ENCODE results near the gene TCAP. TPM values are rescaled to one million over a fixed set of nuclear protein-coding genes. Genes with fewer than 3 reads are reported as not detected.
A peak's percentile ranks its signal among the peaks of the same experiment; 100 is the strongest.
"Not testable (repeated sequence)": the region's sequence is repeated elsewhere in the genome, so short reads cannot be mapped to it uniquely, and the experiment has no call there.

Gene TCAP
- total RNA-seq, 3 donors from 2014 or later = 0.48 to 0.73 (median 0.66) TPM

DNA sequence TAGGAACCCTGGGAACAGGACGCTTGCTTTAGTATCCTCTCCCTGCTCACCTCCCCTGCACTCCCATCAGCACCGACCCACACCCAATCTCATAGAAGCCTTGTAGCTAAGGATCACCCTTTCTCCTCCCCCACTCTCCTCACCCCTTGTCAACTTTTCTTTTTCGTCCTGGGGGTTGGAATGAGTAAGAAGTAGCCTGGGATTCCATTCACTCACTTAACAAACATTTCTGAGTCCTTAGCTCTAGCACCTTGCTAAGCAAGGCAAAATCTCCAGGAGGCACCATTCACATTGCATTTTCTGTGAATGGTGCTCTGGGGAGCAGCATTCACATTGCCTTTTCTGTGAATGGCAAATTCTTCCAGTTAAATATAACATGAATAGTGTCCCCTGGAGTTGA, 23.8 kb downstream of the TCAP start:
- Histone ChIP-seq H3K36me3 (no peaks in the 10 kb centered on the region), H3K9me3 (no peaks in the 10 kb centered on the region), H3K27me3 (no peaks in the 10 kb centered on the region), H3K4me3 (peak overlapping the region in 1 of 3 donors; percentile 76), H3K4me1 (peaks cover 6 to 10% of the 10 kb centered on the region in 2 donors), H3K27ac (no peak overlapping the region)
- intact Hi-C loops (cut with DNase I; ENCODE audit: low total_unique reads) = no loop called here
- no peak for DNase-seq (ENCODE audit: low spot score in 2 of 2)
- no peak for TF ChIP-seq POLR2A (IDR thresholded peaks at IDR 0.05)
- no peak for TF ChIP-seq POLR2AphosphoS5 (IDR thresholded peaks at IDR 0.05)
- TF ChIP-seq, protein P1, sequence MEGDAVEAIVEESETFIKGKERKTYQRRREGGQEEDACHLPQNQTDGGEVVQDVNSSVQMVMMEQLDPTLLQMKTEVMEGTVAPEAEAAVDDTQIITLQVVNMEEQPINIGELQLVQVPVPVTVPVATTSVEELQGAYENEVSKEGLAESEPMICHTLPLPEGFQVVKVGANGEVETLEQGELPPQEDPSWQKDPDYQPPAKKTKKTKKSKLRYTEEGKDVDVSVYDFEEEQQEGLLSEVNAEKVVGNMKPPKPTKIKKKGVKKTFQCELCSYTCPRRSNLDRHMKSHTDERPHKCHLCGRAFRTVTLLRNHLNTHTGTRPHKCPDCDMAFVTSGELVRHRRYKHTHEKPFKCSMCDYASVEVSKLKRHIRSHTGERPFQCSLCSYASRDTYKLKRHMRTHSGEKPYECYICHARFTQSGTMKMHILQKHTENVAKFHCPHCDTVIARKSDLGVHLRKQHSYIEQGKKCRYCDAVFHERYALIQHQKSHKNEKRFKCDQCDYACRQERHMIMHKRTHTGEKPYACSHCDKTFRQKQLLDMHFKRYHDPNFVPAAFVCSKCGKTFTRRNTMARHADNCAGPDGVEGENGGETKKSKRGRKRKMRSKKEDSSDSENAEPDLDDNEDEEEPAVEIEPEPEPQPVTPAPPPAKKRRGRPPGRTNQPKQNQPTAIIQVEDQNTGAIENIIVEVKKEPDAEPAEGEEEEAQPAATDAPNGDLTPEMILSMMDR (IDR thresholded peaks at IDR 0.05) = no peak

DNA sequence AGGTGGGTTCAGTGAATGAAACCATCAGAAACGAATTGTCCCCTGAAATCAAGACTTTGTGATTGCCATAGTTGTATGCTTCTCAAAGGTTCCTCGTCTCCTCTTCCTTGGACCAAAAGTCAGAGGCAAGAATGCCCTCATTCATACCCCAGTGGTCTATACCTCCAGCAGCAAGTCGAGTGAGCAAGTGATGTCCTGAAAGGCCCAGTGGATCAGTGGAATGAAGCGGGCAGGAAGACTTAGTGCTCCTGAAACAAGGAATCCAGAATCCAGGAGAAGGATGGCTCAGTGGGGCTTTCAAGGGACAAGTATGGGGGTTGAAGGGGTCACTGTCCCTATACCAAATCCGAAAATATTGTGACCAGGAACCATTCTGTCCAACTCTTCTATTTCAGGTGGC, 29.4 kb downstream of the TCAP start:
- TF ChIP-seq POLR2AphosphoS5 (IDR thresholded peaks at IDR 0.05) (no peak), POLR2A (IDR thresholded peaks at IDR 0.05) (no peak)
- TF ChIP-seq, protein P1 (IDR thresholded peaks at IDR 0.05) = no peak
- intact Hi-C loops (cut with DNase I; ENCODE audit: low total_unique reads) = no loop called here
- H3K4me3 ChIP-seq = no peak overlapping the region
- no peak overlapping the region for H3K27ac ChIP-seq
- H3K9me3 ChIP-seq = no peaks in the 10 kb centered on the region
- no peaks in the 10 kb centered on the region for H3K36me3 ChIP-seq
- DNase-seq (ENCODE audit: low spot score in 2 of 2) = no peak
- no peaks in the 10 kb centered on the region for H3K27me3 ChIP-seq
- no peaks in the 10 kb centered on the region for H3K4me1 ChIP-seq

DNA sequence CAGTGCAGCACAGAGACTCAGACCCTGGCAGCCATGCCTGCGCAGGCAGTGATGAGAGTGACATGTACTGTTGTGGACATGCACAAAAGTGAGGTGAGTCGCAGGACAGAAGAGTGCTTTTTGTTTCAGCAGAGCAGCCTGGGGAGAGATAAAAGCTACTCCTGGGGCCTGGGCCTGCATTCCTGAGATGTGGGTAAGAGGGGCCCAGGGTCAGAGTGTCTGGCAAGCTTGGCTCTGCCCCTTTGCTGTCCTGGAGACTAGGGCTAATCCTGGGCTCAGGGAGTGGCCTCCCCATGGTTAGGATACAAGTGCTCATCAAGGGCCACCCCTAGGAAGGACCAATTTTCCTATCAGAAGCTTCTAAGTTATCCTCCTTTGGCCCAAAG, 29.9 kb downstream of the TCAP start:
- intact Hi-C loops (cut with DNase I; ENCODE audit: low total_unique reads) = no loop called here
- Histone ChIP-seq H3K36me3 (no peaks in the 10 kb centered on the region), H3K4me1 (no peaks in the 10 kb centered on the region), H3K27ac (no peak overlapping the region), H3K4me3 (no peak overlapping the region), H3K27me3 (no peaks in the 10 kb centered on the region), H3K9me3 (no peaks in the 10 kb centered on the region)
- no peak for TF ChIP-seq POLR2AphosphoS5 (IDR thresholded peaks at IDR 0.05)
- TF ChIP-seq POLR2A (IDR thresholded peaks at IDR 0.05) = no peak
- TF ChIP-seq, protein P1 (IDR thresholded peaks at IDR 0.05) = no peak
- DNase-seq (ENCODE audit: low spot score in 2 of 2) = no peak

DNA sequence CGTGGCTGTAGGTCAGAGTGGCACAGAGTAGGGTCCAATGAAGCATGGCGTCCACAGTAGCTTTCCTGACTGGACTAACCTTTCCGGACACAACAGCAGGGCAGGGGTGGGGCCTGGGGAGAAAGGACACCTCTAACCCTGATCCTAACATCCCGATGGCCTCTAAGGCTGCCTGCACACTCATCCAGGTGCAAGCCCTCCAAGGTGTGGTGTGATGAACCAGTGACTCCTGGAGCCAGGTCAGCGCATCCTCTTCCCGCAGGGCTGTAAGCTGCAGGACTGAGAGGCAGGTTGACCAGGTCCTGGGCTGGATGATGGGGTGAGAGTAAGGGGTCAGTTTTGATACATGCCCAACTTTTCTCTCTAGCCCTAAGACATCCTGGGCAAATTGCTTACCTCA, 31.6 kb downstream of the TCAP start:
- Histone ChIP-seq H3K36me3 (no peaks in the 10 kb centered on the region), H3K27me3 (no peaks in the 10 kb centered on the region), H3K4me1 (peaks cover 0 to 3% of the 10 kb centered on the region in 2 donors), H3K4me3 (no peak overlapping the region), H3K27ac (no peak overlapping the region), H3K9me3 (no peaks in the 10 kb centered on the region)
- intact Hi-C loops (cut with DNase I; ENCODE audit: low total_unique reads) = no loop called here
- DNase-seq (ENCODE audit: low spot score in 2 of 2) = no peak
- TF ChIP-seq POLR2AphosphoS5 (IDR thresholded peaks at IDR 0.05) (no peak), POLR2A (IDR thresholded peaks at IDR 0.05) (no peak)
- TF ChIP-seq, protein P1 (IDR thresholded peaks at IDR 0.05) = no peak

DNA sequence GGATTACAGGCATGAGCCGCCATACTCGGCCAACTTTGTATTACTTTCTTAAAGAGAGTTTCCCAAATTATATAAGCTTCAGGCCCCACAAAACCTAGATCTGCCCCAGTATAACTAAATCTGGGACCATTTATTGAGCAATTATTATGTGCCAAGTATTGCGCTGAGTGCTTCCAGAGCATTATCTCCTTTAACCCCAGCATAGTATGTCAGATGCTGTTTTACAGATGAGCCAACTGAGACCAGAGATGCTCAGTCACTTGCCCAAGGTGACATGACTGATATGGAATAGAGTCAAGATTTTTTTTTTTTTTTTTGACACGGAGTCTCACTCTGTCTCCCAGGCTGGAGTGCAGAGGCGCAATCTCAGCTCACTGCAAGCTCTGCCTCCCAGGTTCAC, 32.8 kb downstream of the TCAP start:
- intact Hi-C loops (cut with DNase I; ENCODE audit: low total_unique reads) = no loop called here
- Histone ChIP-seq H3K9me3 (no peaks in the 10 kb centered on the region), H3K27ac (no peak overlapping the region), H3K4me3 (no peak overlapping the region), H3K36me3 (no peaks in the 10 kb centered on the region), H3K27me3 (no peaks in the 10 kb centered on the region), H3K4me1 (peaks cover 0 to 13% of the 10 kb centered on the region in 2 donors)
- no peak for DNase-seq (ENCODE audit: low spot score in 2 of 2)
- TF ChIP-seq POLR2AphosphoS5 (IDR thresholded peaks at IDR 0.05) = no peak

DNA sequence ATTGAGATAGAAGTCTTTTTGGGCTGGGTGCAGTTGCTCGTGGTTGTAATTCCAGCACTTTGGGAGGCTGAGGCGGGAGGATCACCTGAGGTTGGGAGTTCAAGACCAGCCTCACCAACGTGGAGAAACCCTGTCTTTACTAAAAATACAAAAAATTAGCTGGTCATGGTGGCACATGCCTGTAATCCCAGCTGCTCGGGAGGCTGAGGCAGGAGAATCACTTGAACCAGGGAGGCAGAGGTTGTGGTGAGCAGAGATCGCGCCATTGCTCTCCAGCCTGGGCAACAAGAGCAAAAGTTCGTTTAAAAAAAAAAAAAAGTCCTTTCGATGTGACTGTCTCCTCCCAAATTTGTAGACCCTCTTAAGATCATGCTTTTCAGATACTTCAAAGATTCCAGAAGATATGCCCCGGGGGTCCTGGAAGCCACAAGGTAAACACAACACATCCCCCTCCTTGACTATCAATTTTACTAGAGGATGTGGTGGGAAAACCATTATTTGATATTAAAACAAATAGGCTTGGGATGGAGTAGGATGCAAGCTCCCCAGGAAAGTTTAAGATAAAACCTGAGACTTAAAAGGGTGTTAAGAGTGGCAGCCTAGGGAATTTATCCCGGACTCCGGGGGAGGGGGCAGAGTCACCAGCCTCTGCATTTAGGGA, 34.1 kb downstream of the TCAP start:
- H3K27ac ChIP-seq = peak overlapping the region; percentile 94 to 98
- peaks cover 0 to 14% of the 10 kb centered on the region in 2 donors for H3K4me1 ChIP-seq
- H3K36me3 ChIP-seq; DNase-seq (ENCODE audit: low spot score in 2 of 2); intact Hi-C loops (cut with DNase I; ENCODE audit: low total_unique reads); H3K27me3 ChIP-seq; H3K9me3 ChIP-seq: not testable (repeated sequence)
- peak overlapping the region; percentile 78 to 97 (median 87) for H3K4me3 ChIP-seq
